Glutamatergic neuron (in vitro differentiated cells): ENCODE measurements around the gene CELF2. TPM values are rescaled to one million over a fixed set of nuclear protein-coding genes. Genes with fewer than 3 reads are reported as not detected.

Experiments
- DNase-seq: peaks from one replicate; pipeline ENCODE4 v3.0.0; 2022
- H3K27ac Mint-ChIP-seq: one replicate; pipeline ENCODE4 v1.8.0; 2020; ENCODE audit warnings: mild to moderate bottlenecking, mixed read lengths, inconsistent platforms; ENCODE audit not compliant: unreplicated experiment
- H3K27me3 Mint-ChIP-seq: one replicate; pipeline ENCODE4 v1.8.0; 2020; ENCODE audit warnings: mild to moderate bottlenecking, moderate library complexity, mixed read lengths, inconsistent platforms; ENCODE audit not compliant: unreplicated experiment
- H3K36me3 Mint-ChIP-seq: one replicate; pipeline ENCODE4 v1.8.0; 2020; ENCODE audit warnings: mild to moderate bottlenecking, mixed read lengths, inconsistent platforms; ENCODE audit not compliant: unreplicated experiment
- H3K4me1 Mint-ChIP-seq: one replicate; pipeline ENCODE4 v1.8.0; 2020; ENCODE audit warnings: mild to moderate bottlenecking, low read depth, mixed read lengths, inconsistent platforms; ENCODE audit not compliant: unreplicated experiment
- H3K4me3 Mint-ChIP-seq: one replicate; pipeline ENCODE4 v1.8.0; 2020; ENCODE audit warnings: mild to moderate bottlenecking, mixed read lengths, inconsistent platforms; ENCODE audit not compliant: unreplicated experiment
- H3K9me3 Mint-ChIP-seq: one replicate; pipeline ENCODE4 v1.8.0; 2020; ENCODE audit warnings: mild to moderate bottlenecking, moderate library complexity, mixed read lengths, inconsistent platforms; ENCODE audit not compliant: unreplicated experiment
- CTCF ChIP-seq: fragments of 200-600 bp; sonication (generic); IDR thresholded peaks from one replicate; pipeline ENCODE4 v1.5.0; 2021; ENCODE audit not compliant: partially characterized antibody, unreplicated experiment
- total RNA-seq: library from RNA; stranded (reverse); fragmentation: NEBNext Ultra II Directional; extraction: Animal tissue kit (Norgen Biotek cat#: 25700); gene quantifications from one replicate; pipeline ENCODE4 v1.2.1, GENCODE V29; 2021; ENCODE audit not compliant: unreplicated experiment

CELF2 gene
- total RNA-seq, 1 donor from 2014 or later = 47.4 TPM

DNA sequence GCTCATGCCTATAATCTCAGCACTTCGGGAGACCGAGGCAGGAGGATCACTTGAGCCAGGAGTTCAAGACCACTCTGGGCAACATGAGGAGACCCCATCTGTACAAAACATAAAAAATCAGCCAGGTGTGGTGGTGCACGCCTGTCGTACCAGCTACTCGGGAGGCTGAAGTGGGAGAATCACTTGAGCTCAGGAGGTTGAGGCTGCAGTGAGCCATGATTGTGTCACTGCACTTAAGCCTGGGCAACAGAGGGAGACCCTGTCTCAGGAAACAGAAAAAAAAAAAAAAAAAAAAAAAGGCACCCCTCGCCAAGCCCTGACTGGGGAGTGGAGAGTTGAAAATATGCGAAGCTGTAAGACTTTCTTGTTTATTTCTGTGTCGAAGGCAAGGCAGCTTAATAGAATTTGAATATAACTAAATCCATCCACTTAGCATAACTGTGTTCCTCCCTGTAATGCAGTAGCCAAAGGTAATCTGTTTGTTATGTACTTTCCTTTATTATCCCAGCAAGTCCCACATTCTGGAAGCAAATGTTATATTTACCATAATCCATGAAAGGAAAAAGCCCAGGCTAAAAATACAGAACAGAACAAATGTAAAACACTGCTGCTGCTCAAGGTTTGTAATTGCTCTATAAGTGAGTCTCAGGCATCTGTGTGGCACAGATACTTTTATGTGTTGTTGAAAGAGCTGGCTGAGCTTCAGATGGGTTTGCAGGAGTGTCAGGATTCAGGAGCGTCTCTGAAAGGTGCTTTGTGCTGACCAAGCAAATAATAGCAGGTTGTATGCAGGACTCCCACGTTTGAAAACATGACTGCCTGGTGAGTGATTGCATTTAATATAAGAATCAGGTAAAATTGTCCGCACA, 127.2 kb downstream of the CELF2 start:
- Mint-ChIP-seq H3K36me3 (no peaks in the 10 kb centered on the region), H3K9me3 (peaks cover 4% of the 10 kb centered on the region), H3K27me3 (peaks cover 6% of the 10 kb centered on the region), H3K4me3 (no peak overlapping the region), H3K4me1 (peaks cover 37% of the 10 kb centered on the region), H3K27ac (peak overlapping the region; percentile 30)
- TF ChIP-seq CTCF = no peak
- no peak for DNase-seq

GRCh38 chr10:11145495-11145855, 127.8 kb downstream of the CELF2 start:
- Mint-ChIP-seq H3K9me3 (peaks cover 6% of the 10 kb centered on the region), H3K27ac (peak overlapping the region; percentile 30), H3K36me3 (no peaks in the 10 kb centered on the region), H3K27me3 (peaks cover 6% of the 10 kb centered on the region), H3K4me3 (no peak overlapping the region), H3K4me1 (peaks cover 39% of the 10 kb centered on the region)
- no peak for TF ChIP-seq CTCF
- DNase-seq = no peak

DNA sequence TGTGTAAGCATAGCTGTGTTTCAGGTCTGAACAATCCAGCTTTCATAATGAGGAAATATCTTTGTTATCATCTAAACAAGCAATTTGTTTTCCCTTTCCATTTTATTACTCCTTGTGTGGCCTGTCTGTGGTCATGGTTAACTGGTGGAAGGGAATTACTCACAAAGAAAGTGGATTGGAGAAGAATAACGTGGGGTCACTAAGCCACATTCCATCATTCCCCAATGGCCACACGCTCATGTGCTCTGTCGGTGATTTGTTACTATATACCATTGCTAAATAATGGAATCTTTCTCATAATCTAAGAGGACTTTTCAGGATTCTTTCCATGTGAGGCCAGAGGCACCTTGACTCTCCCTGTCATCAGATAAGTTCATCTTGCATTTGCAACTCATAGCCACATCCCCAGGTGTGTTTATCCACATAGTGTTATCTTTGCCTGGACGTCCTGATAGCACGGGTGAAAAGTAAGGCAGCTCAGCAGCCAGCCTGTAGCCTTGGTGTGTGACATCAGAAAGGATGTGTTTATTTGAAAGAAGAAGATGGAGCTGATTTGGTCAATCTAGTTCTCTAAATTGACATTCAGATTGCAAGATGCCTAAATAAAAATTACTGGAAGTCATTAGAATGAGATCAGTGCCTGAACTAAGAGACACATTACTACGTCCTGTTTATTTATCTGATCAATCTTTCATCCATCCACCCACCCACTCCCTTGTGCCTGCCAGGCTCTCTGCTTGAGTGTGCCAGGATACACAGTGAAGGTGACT, 128.9 kb downstream of the CELF2 start:
- Mint-ChIP-seq H3K4me1 (peaks cover 39% of the 10 kb centered on the region), H3K4me3 (no peak overlapping the region), H3K27me3 (peaks cover 6% of the 10 kb centered on the region), H3K9me3 (peaks cover 6% of the 10 kb centered on the region), H3K27ac (no peak overlapping the region), H3K36me3 (no peaks in the 10 kb centered on the region)
- DNase-seq = no peak
- TF ChIP-seq CTCF = no peak

DNA sequence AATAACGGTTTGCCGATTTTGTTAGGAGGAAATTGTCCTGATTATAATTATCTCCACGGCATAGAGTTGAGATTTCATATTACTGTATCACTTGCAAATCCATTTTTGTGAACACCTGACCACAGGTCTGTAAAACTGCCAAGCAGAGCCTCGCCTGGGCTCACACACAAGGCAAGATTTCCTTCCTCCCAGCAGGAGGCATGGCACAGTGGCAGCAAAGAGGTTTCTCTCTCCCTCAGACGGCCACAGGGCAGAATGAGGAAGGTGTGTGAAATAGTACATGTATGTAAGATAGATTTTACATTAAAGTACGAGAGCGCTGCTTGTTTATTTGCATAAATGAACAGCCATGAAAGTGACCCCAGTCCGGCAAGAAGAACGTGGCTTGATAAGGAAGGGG, 130.1 kb downstream of the CELF2 start:
- Mint-ChIP-seq H3K36me3 (no peaks in the 10 kb centered on the region), H3K27ac (no peak overlapping the region), H3K4me3 (no peak overlapping the region), H3K9me3 (peaks cover 6% of the 10 kb centered on the region), H3K4me1 (peaks cover 35% of the 10 kb centered on the region), H3K27me3 (peaks cover 4% of the 10 kb centered on the region)
- DNase-seq = no peak
- no peak for TF ChIP-seq CTCF
